ENCODE measurements around the gene HRH3.

Gene HRH3

GRCh38 chr20:62168890-62169435 lies 51.1 kb downstream of the HRH3 start:
- DNase-seq: no peak
- no peaks in the 10 kb centered on the region for H3K9me3 ChIP-seq
- no peaks in the 10 kb centered on the region for H3K27me3 ChIP-seq
- H3K4me3 ChIP-seq (ENCODE audit: low read depth, low read length): no peak overlapping the region
- H3K36me3 ChIP-seq: peaks cover 43% of the 10 kb centered on the region
- peaks cover 9% of the 10 kb centered on the region for H3K4me1 ChIP-seq
- no peak for TF ChIP-seq CTCF (IDR thresholded peaks at IDR 0.05; ENCODE audit: low read depth, low read length)

DNA sequence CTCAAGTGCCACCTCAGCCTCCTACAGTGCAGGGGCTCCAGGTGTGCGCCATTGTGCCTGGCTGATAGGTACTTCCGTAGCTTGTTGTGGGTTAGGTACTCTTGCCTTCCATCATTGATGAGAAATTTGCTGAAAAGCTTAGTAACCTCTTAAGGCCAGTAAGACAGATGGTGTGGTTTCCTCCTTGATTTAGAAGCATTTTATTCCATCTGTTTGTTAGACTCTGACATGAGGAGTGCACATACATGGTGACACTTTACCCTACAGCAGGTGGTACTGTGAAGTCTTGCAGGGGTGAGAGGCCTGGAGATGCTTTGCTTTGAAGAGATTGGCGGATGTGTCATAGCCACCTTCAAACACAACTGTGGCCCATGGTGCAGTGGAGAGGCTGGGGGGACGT lies 52.0 kb downstream of the HRH3 start:
- H3K9me3 ChIP-seq: no peaks in the 10 kb centered on the region
- no peak overlapping the region for H3K4me3 ChIP-seq (ENCODE audit: low read depth, low read length)
- no peak for DNase-seq
- no peaks in the 10 kb centered on the region for H3K27me3 ChIP-seq
- peaks cover 9% of the 10 kb centered on the region for H3K4me1 ChIP-seq
- no peak for TF ChIP-seq CTCF (IDR thresholded peaks at IDR 0.05; ENCODE audit: low read depth, low read length)
- H3K36me3 ChIP-seq: peaks cover 50% of the 10 kb centered on the region

GRCh38 chr20:62167474-62167873 lies 52.6 kb downstream of the HRH3 start:
- no peak for TF ChIP-seq CTCF (IDR thresholded peaks at IDR 0.05; ENCODE audit: low read depth, low read length)
- H3K4me1 ChIP-seq: peaks cover 9% of the 10 kb centered on the region
- H3K27me3 ChIP-seq: no peaks in the 10 kb centered on the region
- no peak for DNase-seq
- no peaks in the 10 kb centered on the region for H3K9me3 ChIP-seq
- H3K4me3 ChIP-seq (ENCODE audit: low read depth, low read length): no peak overlapping the region
- peaks cover 55% of the 10 kb centered on the region for H3K36me3 ChIP-seq

GRCh38 chr20:62165762-62166399 lies 54.2 kb downstream of the HRH3 start:
- no peak overlapping the region for H3K4me3 ChIP-seq (ENCODE audit: low read depth, low read length)
- H3K36me3 ChIP-seq: peaks cover 67% of the 10 kb centered on the region
- H3K9me3 ChIP-seq: no peaks in the 10 kb centered on the region
- peaks cover 15% of the 10 kb centered on the region for H3K4me1 ChIP-seq
- DNase-seq: peak; percentile 90
- TF ChIP-seq CTCF (IDR thresholded peaks at IDR 0.05; ENCODE audit: low read depth, low read length): no peak
- no peaks in the 10 kb centered on the region for H3K27me3 ChIP-seq
